Neural cell (in vitro differentiated cells): ENCODE measurements around the gene CCDC80.

Source experiments
- CTCF ChIP-seq: fragments of 450-650 bp; IDR thresholded peaks from 2 replicates; pipeline ENCODE4 v1.5.1; 2014; ENCODE audit warnings: antibody characterized with exemption, mild to moderate bottlenecking, moderate library complexity; ENCODE audit not compliant: poor library complexity, severe bottlenecking
- EP300 ChIP-seq: fragments of 450-650 bp; conservative IDR thresholded peaks from 2 replicates; pipeline ENCODE4 v1.6.1; 2014; ENCODE audit warnings: antibody characterized with exemption, mild to moderate bottlenecking, moderate library complexity; ENCODE audit not compliant: poor library complexity, severe bottlenecking
- EZH2 ChIP-seq: fragments of 200-600, 300-800 bp; shearing (Covaris generic), sonication (generic); IDR thresholded peaks from 2 replicates; pipeline ENCODE4 v1.6.1; 2014; ENCODE audit warnings: antibody characterized with exemption, low read length, borderline replicate concordance, mild to moderate bottlenecking; ENCODE audit not compliant: insufficient read depth, poor library complexity, severe bottlenecking
- MXI1 ChIP-seq: fragments of 450-650 bp; conservative IDR thresholded peaks from 2 replicates; pipeline ENCODE4 v1.6.1; 2014; ENCODE audit warnings: antibody characterized with exemption, mild to moderate bottlenecking; ENCODE audit not compliant: poor library complexity, severe bottlenecking
- POLR2AphosphoS5 ChIP-seq: IDR thresholded peaks from 2 replicates; pipeline ENCODE4 v1.6.1; 2012
- RAD21 ChIP-seq: fragments of 450-650 bp; conservative IDR thresholded peaks from 2 replicates; pipeline ENCODE4 v1.6.1; 2014; ENCODE audit warnings: antibody characterized with exemption, mild to moderate bottlenecking, moderate library complexity
- REST ChIP-seq: IDR thresholded peaks from 2 replicates; pipeline ENCODE4 v1.6.1; 2012; ENCODE audit warnings: borderline replicate concordance

- TF ChIP-seq CTCF (no peak), EZH2 (no peak), REST (no peak), POLR2AphosphoS5 (no peak), RAD21 (no peak), EP300 (no peak), MXI1 (no peak)
These were observed 76.0 kb downstream of the CCDC80 start for GRCh38 chr3:112564940-112565305.
